ENCODE results near the gene APBB2.

DNA sequence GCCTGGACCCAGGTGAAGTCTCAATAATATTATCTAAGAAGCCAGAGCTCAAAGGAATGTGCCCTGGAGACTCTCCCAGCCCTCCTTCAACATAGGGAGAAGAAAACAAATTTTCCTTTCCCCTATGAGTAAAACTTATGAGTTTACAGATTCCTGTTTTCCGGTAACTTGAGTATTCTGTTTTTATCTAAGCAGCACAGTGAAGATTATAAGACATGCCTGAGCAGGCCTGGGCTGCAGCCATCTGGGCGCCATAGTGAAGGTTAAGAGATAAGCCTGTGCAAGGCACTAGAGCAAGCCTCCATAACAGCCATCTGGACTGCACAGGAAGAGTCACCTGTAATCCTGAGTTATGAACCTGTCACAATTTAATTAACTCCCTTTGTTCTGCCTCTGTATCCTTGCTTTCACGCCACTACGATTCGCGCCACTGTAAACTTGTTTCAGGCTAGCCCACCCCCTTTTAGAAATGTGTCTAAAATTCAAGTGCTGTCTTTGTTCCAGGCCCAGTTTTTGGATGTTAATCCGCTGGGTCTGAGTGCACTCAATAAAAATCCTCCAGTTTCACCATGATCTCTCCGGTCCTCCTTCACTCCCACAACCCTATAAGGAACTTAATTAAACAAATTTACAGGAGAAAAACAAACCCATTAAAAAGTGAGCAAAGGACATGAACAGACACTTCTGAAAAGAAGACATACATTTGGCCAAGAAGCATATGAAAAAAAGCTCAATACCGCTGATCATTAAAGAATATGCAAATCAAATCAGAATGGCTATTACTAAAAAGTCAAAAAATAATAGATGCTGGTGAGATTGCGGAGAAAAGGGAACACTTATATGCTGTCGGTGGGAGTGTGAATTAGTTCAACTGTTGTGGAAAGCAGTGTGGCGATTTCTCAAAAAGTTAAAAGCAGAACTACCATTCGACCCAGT lies 189.5 kb downstream of the APBB2 start:
- TF ChIP-seq, protein P1, sequence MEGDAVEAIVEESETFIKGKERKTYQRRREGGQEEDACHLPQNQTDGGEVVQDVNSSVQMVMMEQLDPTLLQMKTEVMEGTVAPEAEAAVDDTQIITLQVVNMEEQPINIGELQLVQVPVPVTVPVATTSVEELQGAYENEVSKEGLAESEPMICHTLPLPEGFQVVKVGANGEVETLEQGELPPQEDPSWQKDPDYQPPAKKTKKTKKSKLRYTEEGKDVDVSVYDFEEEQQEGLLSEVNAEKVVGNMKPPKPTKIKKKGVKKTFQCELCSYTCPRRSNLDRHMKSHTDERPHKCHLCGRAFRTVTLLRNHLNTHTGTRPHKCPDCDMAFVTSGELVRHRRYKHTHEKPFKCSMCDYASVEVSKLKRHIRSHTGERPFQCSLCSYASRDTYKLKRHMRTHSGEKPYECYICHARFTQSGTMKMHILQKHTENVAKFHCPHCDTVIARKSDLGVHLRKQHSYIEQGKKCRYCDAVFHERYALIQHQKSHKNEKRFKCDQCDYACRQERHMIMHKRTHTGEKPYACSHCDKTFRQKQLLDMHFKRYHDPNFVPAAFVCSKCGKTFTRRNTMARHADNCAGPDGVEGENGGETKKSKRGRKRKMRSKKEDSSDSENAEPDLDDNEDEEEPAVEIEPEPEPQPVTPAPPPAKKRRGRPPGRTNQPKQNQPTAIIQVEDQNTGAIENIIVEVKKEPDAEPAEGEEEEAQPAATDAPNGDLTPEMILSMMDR (IDR thresholded peaks at IDR 0.05) = no peak
- no peak for TF ChIP-seq POLR2A (IDR thresholded peaks at IDR 0.05)
